GM12891 (cell line): ENCODE results near the gene LINS1.

Experiments used
- DNase-seq: peaks from one replicate; pipeline ENCODE4 v3.0.0; 2011; ENCODE audit warnings: low spot score; ENCODE audit not compliant: insufficient read length
- FAIRE-seq: peaks from 2 replicates; lab custom pipeline; 2011; peaks lifted over from hg19 to GRCh38; lab: Jason Lieb, UNC
- PAX5 ChIP-seq: IDR thresholded peaks from 2 replicates; pipeline ENCODE4 v1.6.1; 2011; ENCODE audit warnings: low read length, moderate library complexity, mild to moderate bottlenecking; ENCODE audit not compliant: insufficient read depth, severe bottlenecking
- POLR2A ChIP-seq: IDR thresholded peaks from 2 replicates; pipeline ENCODE4 v1.6.1; 2011; ENCODE audit warnings: low read depth, low read length, control low read depth
- POLR2AphosphoS5 ChIP-seq: IDR thresholded peaks from 2 replicates; pipeline ENCODE4 v1.6.1; 2011; ENCODE audit warnings: low read depth, low read length, control low read depth
- POU2F2 ChIP-seq: IDR thresholded peaks from 2 replicates; pipeline ENCODE4 v1.6.1; 2011; ENCODE audit warnings: low read depth, mild to moderate bottlenecking, control low read depth, low read length, moderate library complexity
- SPI1 ChIP-seq: IDR thresholded peaks from 2 replicates; pipeline ENCODE4 v1.6.1; 2011; ENCODE audit warnings: low read depth, low read length, control low read depth
- TAF1 ChIP-seq: IDR thresholded peaks from 2 replicates; pipeline ENCODE4 v1.6.1; 2011; ENCODE audit warnings: low read depth, low read length, control low read depth

LINS1 gene

GRCh38 chr15:100560323-100560722, 41.7 kb downstream of the LINS1 start:
- FAIRE-seq, result no peak
- TF ChIP-seq TAF1 (no peak), POLR2A (no peak), SPI1 (0 out of 2 replicates have a peak, but pooled peaks have one; percentile 4)
- no peak for DNase-seq

GRCh38 chr15:100559330-100559729, 42.7 kb downstream of the LINS1 start:
- no peak for DNase-seq
- TF ChIP-seq POU2F2 (no peak), PAX5 (no peak), SPI1 (no peak), POLR2A (no peak), POLR2AphosphoS5 (no peak), TAF1 (no peak)
- no peak for FAIRE-seq

DNA sequence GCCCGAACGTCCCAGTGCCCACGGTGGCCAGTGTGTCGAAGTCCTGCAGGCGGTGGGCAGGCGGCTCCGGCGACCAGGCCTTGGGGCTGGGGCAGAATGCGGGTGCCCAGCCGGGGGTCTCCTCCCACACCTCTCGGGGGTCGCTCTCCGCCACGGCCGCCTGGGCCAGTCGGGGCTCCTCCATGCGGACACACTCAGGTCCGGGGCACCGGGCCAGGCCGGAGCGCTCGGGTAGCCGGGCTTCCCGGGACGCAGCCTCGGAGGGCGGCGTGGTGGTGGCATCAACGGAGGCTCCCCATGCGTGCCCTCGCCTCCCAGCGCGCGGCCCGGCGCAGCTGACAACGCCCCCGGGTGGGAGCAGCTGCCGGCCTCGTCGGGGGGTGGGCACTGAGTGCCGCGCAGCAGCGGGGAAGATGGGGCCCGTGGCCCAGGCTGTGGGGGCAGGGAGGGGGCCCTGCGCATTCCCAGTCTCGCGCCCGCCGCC, 43.2 kb downstream of the LINS1 start:
- FAIRE-seq (no peak), DNase-seq (no peak)
- no peak for TF ChIP-seq TAF1
- no peak for TF ChIP-seq SPI1
- no peak for TF ChIP-seq POU2F2
- no peak for TF ChIP-seq POLR2AphosphoS5
- TF ChIP-seq PAX5, result no peak
- TF ChIP-seq POLR2A, result no peak

DNA sequence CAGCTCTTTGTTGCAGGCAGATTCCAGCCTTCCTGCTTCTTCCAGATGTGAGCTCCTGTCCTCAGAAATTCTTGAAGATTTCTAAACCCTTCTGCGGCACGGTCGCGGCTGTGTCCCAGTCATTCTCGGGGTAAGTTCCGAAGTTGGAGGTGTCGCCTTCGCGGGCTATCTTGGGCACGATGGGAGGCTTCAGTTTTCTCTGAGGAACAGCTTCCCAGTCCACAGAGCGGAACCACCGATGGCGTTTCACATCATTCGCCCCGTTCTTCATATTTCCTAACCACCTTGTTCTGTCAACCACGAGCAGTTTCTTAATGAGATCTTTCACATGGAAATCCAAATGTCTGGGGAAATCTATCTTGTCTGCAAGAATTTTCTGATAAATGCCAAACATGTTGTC, 48.5 kb downstream of the LINS1 start:
- TF ChIP-seq POLR2A (no peak), SPI1 (no peak), TAF1 (no peak), POU2F2 (no peak), PAX5 (no peak), POLR2AphosphoS5 (no peak)
- FAIRE-seq, result no peak
- no peak for DNase-seq

GRCh38 chr15:100547961-100548360, 54.0 kb downstream of the LINS1 start:
- TF ChIP-seq SPI1, result no peak
- no peak for FAIRE-seq
- DNase-seq, result no peak

DNA sequence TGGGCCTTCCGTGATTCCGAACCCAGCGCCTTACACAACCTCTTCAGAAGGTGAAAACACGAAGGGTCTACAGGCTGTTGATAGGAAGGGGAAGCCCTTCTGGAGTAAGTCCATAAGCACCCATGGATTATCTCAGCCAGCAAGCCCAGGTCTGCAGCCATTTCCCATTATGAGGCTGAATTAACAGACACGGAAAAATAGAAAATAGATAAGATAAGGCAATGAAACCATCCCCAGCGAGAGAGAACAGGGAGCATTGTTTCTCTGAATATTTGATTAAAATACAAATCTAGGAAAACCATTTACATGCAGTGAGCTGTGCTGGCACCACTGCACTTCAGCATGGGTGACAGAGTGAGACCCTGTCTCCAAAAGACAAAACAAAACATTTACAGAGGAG, 57.0 kb downstream of the LINS1 start:
- TF ChIP-seq SPI1, result no peak
- DNase-seq, result no peak
- FAIRE-seq, result no peak

DNA sequence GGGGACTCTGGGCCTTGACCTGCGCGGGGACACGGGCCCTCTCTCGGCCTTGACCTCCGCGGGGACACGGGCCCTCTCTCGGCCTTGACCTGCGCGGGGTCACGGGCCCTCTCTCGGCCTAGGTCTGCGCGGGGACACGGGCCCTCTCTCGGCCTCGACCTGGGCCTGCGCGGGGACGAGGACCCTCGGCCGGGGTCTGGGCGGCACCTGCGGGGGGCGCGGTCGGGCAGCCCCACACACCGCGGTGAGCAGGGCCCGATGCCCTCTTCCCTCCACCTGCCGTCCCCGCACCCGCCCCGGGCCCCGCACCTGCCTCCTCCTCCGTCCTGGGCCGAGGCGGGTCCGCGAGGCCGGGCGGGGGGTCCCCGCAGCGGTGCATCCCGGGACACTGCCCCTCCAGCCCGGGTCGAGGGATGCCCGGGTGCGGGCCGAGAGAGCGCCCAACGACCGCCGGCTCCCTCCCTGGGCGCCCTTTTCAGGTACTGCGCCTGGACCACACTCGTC, 57.6 kb downstream of the LINS1 start:
- FAIRE-seq (no peak), DNase-seq (no peak)
- no peak for TF ChIP-seq POU2F2
- TF ChIP-seq POLR2A, result no peak
- TF ChIP-seq PAX5, result no peak
- TF ChIP-seq SPI1, result no peak
- no peak for TF ChIP-seq TAF1
- TF ChIP-seq POLR2AphosphoS5, result no peak

GRCh38 chr15:100542290-100542689, 59.7 kb downstream of the LINS1 start:
- TF ChIP-seq POU2F2 (no peak), SPI1 (no peak), TAF1 (no peak), POLR2A (no peak)
- FAIRE-seq, result no peak
- no peak for DNase-seq

DNA sequence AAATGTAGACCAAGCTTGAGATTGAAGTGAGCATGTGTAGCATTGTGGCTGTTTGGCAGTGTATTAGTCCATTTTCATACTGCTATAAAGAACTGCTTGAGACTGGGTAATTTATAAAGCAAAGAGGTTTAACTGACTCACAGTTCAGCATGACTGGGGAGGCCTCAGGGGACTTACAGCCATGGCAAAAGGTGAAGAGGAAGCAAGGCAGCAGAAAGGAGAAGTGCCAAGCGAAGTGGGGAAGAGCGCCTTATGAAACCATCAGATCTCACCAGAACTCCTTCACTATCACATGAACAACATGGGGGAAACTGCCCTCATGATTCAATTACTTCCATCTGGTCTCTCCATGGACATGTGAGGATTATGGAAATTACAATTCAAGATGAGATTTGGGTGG, 64.7 kb downstream of the LINS1 start:
- FAIRE-seq (no peak), DNase-seq (no peak)
- TF ChIP-seq PAX5, result no peak
- TF ChIP-seq SPI1, result peak; percentile 65
- TF ChIP-seq POU2F2, result no peak
- no peak for TF ChIP-seq POLR2A

GRCh38 chr15:100536733-100537132, 65.3 kb downstream of the LINS1 start:
- FAIRE-seq, result no peak
- TF ChIP-seq SPI1 (no peak), POU2F2 (no peak), TAF1 (no peak), POLR2AphosphoS5 (no peak), PAX5 (no peak), POLR2A (no peak)

GRCh38 chr15:100533886-100534285, 68.1 kb downstream of the LINS1 start:
- no peak for FAIRE-seq
- no peak for DNase-seq
- no peak for TF ChIP-seq POLR2AphosphoS5
- no peak for TF ChIP-seq SPI1
- TF ChIP-seq POLR2A, result no peak
- no peak for TF ChIP-seq PAX5
- TF ChIP-seq TAF1, result no peak
- TF ChIP-seq POU2F2, result no peak

More at GRCh38 chr15:100536733-100537132, 65.3 kb downstream of the LINS1 start:
- no peak for DNase-seq

DNA sequence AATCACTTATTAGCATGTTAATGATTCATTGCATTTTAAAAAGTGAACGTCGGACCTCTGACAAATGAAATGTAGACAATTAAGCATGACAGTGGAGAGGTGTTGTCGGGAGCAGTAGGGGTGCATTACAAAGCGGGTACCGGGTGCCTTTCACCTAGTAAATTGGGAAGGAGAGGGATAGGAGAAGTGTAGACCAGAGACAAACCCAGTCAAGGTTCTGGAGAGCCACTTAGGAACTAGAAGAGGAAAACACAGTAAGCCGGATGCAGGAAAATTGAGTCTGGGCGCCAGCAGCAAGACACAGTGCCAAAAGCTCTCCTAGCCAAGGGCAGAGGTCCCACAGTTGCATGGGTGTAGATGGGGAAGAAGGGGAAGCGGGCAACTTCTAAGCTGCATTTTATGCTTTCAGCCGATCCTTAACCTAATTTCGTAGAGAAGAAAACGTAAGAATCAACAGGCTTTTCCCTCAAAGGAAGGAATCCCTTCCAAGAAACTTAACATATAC, 70.1 kb downstream of the LINS1 start:
- FAIRE-seq (no peak), DNase-seq (no peak)
- no peak for TF ChIP-seq POLR2A
- TF ChIP-seq TAF1, result no peak
- no peak for TF ChIP-seq POLR2AphosphoS5
- TF ChIP-seq PAX5, result no peak
- no peak for TF ChIP-seq POU2F2
- no peak for TF ChIP-seq SPI1
